SH-SY5Y (cell line): ENCODE results near the gene SCTR.

Experiments
- GATA2 ChIP-seq: IDR thresholded peaks from 2 replicates; pipeline ENCODE4 v1.6.1; 2011; ENCODE audit warnings: mild to moderate bottlenecking, low read depth, low read length
- GATA3 ChIP-seq: IDR thresholded peaks from 2 replicates; pipeline ENCODE4 v1.6.1; 2011; ENCODE audit warnings: low read depth, mild to moderate bottlenecking, low read length, moderate library complexity

DNA sequence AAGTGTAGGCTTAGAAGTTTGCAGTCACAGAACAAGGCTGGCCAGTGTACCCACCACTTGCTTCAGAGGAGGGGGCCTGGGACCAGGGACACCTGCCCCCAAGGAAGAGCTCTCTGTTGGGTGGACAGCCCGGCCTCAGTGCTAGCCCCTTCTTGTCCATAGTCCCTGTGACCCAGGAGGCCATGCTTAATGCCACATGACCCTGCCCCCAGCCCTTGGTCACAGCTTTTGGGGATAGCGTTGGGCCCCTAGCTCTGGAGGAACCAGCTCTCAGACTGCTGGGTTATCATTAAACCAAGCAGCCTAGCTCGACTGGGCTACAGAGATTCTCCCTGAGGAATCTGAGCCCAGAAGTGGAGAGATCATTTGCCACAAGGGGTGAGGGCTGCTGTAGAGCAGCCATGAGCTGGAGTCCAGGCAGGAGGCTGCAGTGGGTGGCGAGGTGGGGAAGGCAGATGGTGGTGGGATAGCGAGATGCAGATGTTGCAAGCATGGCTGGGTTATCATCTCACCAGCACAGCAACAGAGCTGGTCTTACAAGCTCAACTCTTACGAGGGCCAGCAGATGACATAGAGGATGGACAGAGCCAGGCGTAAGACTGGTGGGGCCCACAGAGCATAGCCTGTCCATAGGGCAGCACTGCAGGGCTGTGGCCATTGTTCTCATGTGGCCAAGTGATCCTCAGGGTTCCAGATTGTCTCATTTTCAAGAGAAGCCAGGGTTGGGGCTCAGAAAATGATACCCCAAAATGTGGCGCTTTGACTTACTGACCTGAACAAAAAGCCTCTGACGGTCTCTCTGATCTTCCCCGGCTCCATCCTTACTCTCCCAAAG is 99.8 kb downstream of the SCTR start:
- TF ChIP-seq GATA2 (no peak), GATA3 (no peak)
